ENCODE data around the gene TBC1D19.
A peak's percentile ranks its signal among the peaks of the same experiment; 100 is the strongest.
"Not testable (repeated sequence)": the region's sequence is repeated elsewhere in the genome, so short reads cannot be mapped to it uniquely, and the experiment has no call there.

Gene TBC1D19

DNA sequence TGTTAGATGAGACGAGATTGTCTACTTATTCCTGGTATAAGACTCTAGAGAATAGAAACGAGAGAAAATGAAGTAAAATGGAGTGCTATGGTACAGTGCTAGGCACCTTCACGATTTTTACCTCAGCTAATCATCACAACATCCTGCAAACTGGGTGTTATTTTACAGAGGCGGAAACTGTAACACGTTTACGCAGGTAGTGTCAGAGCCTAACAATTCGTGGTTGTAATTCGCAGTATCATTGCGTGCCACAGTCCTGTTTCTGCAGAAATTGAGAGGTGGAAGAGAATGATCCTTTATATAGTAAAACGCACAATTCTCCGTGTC, 383 bp upstream of the TBC1D19 start:
- H3K4me3 ChIP-seq (ENCODE audit: low read depth, low read length) = peak overlapping the region; percentile 82
- peak; percentile 43 for DNase-seq (ENCODE audit: low read depth)
- TF ChIP-seq, protein P1, sequence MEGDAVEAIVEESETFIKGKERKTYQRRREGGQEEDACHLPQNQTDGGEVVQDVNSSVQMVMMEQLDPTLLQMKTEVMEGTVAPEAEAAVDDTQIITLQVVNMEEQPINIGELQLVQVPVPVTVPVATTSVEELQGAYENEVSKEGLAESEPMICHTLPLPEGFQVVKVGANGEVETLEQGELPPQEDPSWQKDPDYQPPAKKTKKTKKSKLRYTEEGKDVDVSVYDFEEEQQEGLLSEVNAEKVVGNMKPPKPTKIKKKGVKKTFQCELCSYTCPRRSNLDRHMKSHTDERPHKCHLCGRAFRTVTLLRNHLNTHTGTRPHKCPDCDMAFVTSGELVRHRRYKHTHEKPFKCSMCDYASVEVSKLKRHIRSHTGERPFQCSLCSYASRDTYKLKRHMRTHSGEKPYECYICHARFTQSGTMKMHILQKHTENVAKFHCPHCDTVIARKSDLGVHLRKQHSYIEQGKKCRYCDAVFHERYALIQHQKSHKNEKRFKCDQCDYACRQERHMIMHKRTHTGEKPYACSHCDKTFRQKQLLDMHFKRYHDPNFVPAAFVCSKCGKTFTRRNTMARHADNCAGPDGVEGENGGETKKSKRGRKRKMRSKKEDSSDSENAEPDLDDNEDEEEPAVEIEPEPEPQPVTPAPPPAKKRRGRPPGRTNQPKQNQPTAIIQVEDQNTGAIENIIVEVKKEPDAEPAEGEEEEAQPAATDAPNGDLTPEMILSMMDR (IDR thresholded peaks at IDR 0.05; ENCODE audit: low read depth, low read length, missing control alignments) = no peak

- TF ChIP-seq, protein P1 (IDR thresholded peaks at IDR 0.05; ENCODE audit: low read depth, low read length, missing control alignments) = no peak
- peak overlapping the region; percentile 82 for H3K4me3 ChIP-seq (ENCODE audit: low read depth, low read length)
- no peak for DNase-seq (ENCODE audit: low read depth)
Observed at GRCh38 chr4:26584725-26585124, 841 bp downstream of the TBC1D19 start.

DNA sequence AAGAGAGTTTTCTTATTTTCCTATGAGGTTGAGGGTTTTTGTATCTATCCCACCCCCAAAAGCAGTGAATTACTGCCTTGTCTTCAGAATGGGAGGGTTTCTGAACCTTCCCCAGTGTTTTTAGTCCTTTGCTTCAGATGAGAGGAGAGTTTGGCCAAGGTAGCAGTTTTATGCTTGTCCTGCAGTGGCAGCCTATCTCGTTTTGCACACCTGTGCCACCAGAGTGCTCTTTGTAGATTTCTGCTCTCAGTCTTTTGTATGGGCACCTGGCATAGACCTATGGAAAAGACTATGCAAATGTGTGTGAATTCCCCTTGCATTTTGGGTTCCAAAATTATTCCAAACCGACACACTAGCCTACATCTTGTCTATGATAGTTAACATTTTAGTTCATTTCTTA, 5.8 kb downstream of the TBC1D19 start:
- no peak for DNase-seq (ENCODE audit: low read depth)
- TF ChIP-seq, protein P1 (IDR thresholded peaks at IDR 0.05; ENCODE audit: low read depth, low read length, missing control alignments) = no peak
- H3K4me3 ChIP-seq (ENCODE audit: low read depth, low read length) = no peak overlapping the region

DNA sequence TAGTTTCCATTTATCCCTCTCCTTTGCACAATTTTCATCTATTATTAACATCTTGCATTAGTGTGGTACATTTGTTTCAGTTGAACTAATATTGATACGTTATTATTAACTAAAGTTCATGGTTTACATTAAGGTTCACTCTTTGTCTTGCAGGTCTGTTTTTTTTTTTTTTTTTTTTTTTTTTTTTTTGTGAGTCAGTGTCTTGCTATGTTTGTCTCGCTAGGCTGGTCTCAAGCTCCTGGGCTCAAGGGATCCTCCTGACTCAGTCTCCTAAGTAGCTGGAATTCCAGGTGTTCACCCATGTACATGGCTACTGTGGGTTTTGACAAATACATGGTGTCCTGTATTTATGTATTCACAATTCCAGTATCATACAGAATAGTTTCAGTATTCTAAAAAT, 6.8 kb downstream of the TBC1D19 start:
- TF ChIP-seq, protein P1 (IDR thresholded peaks at IDR 0.05; ENCODE audit: low read depth, low read length, missing control alignments) = no peak
- no peak for DNase-seq (ENCODE audit: low read depth)
- H3K4me3 ChIP-seq (ENCODE audit: low read depth, low read length) = no peak overlapping the region

DNA sequence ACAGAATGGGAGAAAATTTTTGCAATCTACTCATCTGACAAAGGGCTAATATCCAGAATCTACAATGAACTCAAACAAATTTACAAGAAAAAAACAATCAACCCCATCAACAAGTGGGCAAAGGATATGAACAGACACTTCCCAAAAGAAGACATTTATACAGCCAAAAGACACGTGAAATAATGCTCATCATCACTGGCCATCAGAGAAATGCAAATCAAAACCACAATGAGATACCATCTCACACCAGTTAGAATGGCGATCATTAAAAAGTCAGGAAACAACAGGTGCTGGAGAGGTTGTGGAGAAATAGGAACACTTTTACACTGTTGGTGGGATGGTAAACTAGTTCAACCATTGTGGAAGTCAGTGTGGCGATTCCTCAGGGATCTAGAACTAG, 9.7 kb downstream of the TBC1D19 start:
- H3K4me3 ChIP-seq (ENCODE audit: low read depth, low read length); DNase-seq (ENCODE audit: low read depth): not testable (repeated sequence)

DNA sequence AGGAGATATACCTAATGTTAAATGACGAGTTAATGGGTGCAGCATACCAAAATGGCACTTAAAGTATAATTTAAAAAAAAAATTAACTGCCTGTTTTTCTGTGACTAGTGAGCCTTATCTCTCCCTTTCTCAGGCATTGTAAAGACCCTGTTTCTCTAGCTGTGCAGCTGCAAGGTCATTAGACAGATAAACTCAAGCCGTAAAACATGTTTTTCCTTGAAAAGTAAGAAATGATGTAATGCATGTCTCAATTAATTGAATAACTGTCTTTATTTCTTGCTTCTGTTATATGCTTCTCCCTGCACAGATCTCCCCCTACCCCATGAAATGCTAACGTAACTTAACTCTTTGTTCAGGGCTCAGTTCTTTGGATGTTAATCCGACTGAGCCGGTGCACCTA, 10.5 kb downstream of the TBC1D19 start:
- no peak overlapping the region for H3K4me3 ChIP-seq (ENCODE audit: low read depth, low read length)
- TF ChIP-seq, protein P1 (IDR thresholded peaks at IDR 0.05; ENCODE audit: low read depth, low read length, missing control alignments) = no peak
- no peak for DNase-seq (ENCODE audit: low read depth)

- TF ChIP-seq, protein P1 (IDR thresholded peaks at IDR 0.05; ENCODE audit: low read depth, low read length, missing control alignments) = no peak
- DNase-seq (ENCODE audit: low read depth) = no peak
- H3K4me3 ChIP-seq (ENCODE audit: low read depth, low read length) = no peak overlapping the region
Observed at GRCh38 chr4:26594778-26595177, 10.9 kb downstream of the TBC1D19 start.

- TF ChIP-seq, protein P1 (IDR thresholded peaks at IDR 0.05; ENCODE audit: low read depth, low read length, missing control alignments) = no peak
- DNase-seq (ENCODE audit: low read depth) = no peak
- H3K4me3 ChIP-seq (ENCODE audit: low read depth, low read length) = no peak overlapping the region
Observed at GRCh38 chr4:26596843-26597242, 13.0 kb downstream of the TBC1D19 start.
